HFFc6 (cell line): ENCODE data around the gene FMNL3. TPM values are rescaled to one million over a fixed set of nuclear protein-coding genes. Genes with fewer than 3 reads are reported as not detected.

Source experiments
- DNase-seq: peaks from one replicate; pipeline ENCODE4 v3.0.0-alpha.2; 2018
- H3K27ac Mint-ChIP-seq: 2 replicates; pipeline ENCODE4 v1.8.0; 2020; ENCODE audit warnings: mild to moderate bottlenecking, mixed read lengths
- H3K27me3 Mint-ChIP-seq: 2 replicates; pipeline ENCODE4 v1.8.0; 2021; ENCODE audit warnings: mild to moderate bottlenecking, moderate library complexity, mixed read lengths; ENCODE audit not compliant: insufficient read depth
- H3K36me3 Mint-ChIP-seq: 2 replicates; pipeline ENCODE4 v1.8.0; 2021; ENCODE audit warnings: low read depth, mixed read lengths
- H3K4me1 Mint-ChIP-seq: 2 replicates; pipeline ENCODE4 v1.8.0; 2020; ENCODE audit warnings: low read depth, mixed read lengths
- H3K4me3 Mint-ChIP-seq: 2 replicates; pipeline ENCODE4 v1.8.0; 2020; ENCODE audit warnings: mild to moderate bottlenecking, moderate library complexity, mixed read lengths
- H3K9me3 Mint-ChIP-seq: 2 replicates; pipeline ENCODE4 v1.8.0; 2020; ENCODE audit warnings: mild to moderate bottlenecking, mixed read lengths
- CTCF ChIP-seq: fragments of 200-600 bp; sonication (generic); IDR thresholded peaks from 2 replicates; pipeline ENCODE4 v1.5.0; 2021; ENCODE audit warnings: antibody characterized with exemption, mild to moderate bottlenecking
- total RNA-seq, 6 experiments: library from RNA; stranded (reverse); fragmentation: NEBNext Ultra II Directional; extraction: Animal tissue kit (Norgen Biotek cat#: 25700); gene quantifications; 2 replicates in 1 of 6; 3 replicates in 5 of 6; pipeline ENCODE4 v1.2.3, GENCODE V29; 2021

Gene FMNL3
- total RNA-seq, 6 experiments from 2014 or later = 15.8 to 21.8 (median 19.5) TPM

DNA sequence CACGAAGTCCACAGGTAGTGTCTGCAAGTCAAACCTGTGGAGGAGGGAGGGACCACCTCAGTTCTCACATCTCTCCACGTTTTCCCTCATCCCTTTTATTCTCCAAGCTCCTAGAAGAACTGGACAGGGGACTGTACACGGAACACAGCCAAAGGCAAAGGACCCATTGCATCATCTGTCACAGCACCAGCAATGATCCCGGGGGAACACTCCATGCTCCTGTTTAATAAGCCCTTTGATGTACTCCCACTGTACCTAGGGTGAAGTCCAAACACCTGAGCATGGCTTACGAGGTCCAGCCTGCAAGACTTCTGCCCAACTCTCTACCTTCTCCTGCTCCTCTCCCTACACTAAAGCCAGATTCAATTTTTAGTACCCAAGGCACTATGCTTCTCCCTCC is 57.3 kb downstream of the FMNL3 start:
- H3K4me1 Mint-ChIP-seq = no peaks in the 10 kb centered on the region
- no peak overlapping the region for H3K4me3 Mint-ChIP-seq
- H3K36me3 Mint-ChIP-seq = peaks cover 5% of the 10 kb centered on the region; the same call in 1 of the 2 replicates
- TF ChIP-seq CTCF = no peak
- no peaks in the 10 kb centered on the region for H3K9me3 Mint-ChIP-seq
- DNase-seq = no peak
- H3K27ac Mint-ChIP-seq = no peak overlapping the region
- peaks cover 8% of the 10 kb centered on the region for H3K27me3 Mint-ChIP-seq

DNA sequence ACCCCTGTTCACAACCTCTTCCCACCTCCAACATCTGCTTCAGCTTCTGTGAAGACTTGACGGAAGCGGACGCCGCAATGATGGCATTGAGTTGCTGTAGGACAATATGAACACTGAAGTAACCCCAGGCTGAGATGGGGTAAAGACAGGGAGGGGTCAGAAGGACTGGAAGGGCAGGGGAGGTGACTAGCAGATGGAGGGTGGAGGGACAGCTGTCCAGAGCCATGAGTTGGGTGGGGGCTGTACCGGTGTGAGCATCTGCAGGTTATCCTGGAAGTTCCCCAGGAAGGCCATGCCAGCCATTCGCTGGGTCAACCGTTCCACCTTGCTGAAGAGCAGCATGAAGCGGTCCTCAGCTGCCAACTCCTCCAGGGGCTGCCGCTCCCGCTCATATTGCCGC is 57.8 kb downstream of the FMNL3 start:
- Mint-ChIP-seq H3K4me3 (no peak overlapping the region), H3K27me3 (peaks cover 5% of the 10 kb centered on the region; the same call in 1 of the 2 replicates), H3K27ac (no peak overlapping the region), H3K4me1 (no peaks in the 10 kb centered on the region), H3K9me3 (no peaks in the 10 kb centered on the region), H3K36me3 (peaks cover 4% of the 10 kb centered on the region; the same call in 1 of the 2 replicates)
- no peak for TF ChIP-seq CTCF
- DNase-seq = no peak

- H3K27me3 Mint-ChIP-seq = peaks cover 5% of the 10 kb centered on the region; the same call in 1 of the 2 replicates
- H3K36me3 Mint-ChIP-seq = peaks cover 2% of the 10 kb centered on the region; the same call in 1 of the 2 replicates
- no peak overlapping the region for H3K27ac Mint-ChIP-seq
- DNase-seq = no peak
- no peaks in the 10 kb centered on the region for H3K4me1 Mint-ChIP-seq
- TF ChIP-seq CTCF = no peak
- no peak overlapping the region for H3K4me3 Mint-ChIP-seq
- H3K9me3 Mint-ChIP-seq = no peaks in the 10 kb centered on the region
These were observed 58.5 kb downstream of the FMNL3 start for GRCh38 chr12:49648712-49649003.

DNA sequence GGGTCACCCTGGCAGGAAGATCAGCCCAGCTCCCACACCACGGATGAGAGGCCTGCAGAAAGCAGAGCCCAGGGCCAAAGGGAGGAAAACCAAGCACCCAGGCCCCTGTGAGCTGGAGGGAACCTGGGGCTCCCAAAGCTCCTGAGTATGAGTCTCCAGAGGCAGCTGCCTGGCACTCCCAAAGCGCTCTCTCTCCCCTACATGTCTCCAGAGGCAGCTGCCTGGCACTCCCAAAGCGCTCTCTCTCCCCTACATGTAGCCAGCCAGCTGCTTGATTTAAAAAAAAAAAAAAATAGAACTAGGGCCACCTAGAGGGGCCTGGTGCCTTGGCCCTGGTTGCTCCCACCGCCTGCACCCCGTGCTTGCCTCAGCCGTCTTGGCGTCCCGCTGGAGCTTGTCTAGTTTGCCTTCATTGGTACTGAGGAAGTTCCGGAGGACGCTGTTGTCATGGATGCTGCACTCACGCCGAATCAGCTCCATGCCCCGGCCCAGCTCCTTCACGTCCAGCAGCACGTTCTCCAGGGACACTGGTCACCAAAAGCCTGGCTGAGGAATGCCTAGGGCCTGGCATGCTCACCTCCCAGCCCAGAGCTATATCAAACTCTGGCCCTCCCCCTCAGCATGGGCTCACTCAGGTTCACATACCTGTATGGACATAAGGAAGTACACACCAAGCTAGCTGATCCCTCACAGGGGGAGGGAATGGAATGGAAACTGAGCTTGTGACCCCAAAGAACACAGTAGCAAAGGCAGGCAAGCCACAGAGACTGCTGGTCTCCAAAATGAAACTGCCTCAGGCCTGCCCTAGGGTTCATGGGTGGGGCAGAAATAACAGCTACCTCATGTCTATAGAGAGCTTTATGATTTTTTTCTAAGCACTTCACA is 59.1 kb downstream of the FMNL3 start:
- peaks cover 5% of the 10 kb centered on the region; the same call in 1 of the 2 replicates for H3K27me3 Mint-ChIP-seq
- H3K4me3 Mint-ChIP-seq = no peak overlapping the region
- H3K36me3 Mint-ChIP-seq = peaks cover 5% of the 10 kb centered on the region; the same call in 1 of the 2 replicates
- no peak for DNase-seq
- H3K4me1 Mint-ChIP-seq = no peaks in the 10 kb centered on the region
- H3K27ac Mint-ChIP-seq = no peak overlapping the region
- no peaks in the 10 kb centered on the region for H3K9me3 Mint-ChIP-seq
- TF ChIP-seq CTCF = no peak

DNA sequence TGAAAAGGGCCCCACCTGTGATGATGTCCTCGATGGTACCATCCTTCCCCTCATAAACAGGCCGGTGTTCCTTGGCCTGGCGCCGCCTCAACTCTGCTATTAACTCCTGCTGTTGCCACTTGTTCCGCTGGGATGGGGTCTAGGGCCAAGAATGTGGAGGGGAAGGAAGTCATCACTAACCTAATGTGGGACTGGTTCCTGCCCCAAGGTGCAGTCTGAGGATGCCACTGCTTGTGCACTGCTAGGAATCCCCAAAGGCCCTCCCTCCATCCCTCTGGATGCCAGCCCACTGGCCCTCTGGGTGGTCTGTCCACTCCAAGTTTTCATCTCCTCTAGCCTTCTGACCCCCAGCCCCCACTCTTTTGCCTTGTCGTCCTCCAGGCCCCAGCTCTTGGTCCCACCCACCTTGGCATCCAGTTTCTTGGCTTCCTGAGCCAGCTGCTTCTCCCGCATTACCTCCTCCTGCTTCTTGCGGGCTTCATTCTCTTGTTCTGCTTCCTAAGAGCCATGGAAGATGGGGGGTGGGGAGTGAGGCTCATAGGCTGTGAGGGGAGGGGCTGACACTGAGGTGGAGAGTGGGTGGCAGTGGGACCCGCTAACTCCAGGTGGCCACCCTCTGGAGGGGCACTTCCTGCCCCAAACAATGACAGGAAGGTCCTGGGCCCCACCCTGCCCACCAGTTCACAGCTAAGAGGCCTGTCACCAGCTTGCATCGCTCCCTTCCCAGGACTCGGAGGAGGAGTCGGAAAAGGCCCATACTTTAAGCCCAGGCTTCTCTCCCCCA is 60.1 kb downstream of the FMNL3 start:
- H3K9me3 Mint-ChIP-seq = no peaks in the 10 kb centered on the region
- no peak for DNase-seq
- H3K27ac Mint-ChIP-seq = no peak overlapping the region
- no peak overlapping the region for H3K4me3 Mint-ChIP-seq
- peaks cover 5% of the 10 kb centered on the region; the same call in 1 of the 2 replicates for H3K36me3 Mint-ChIP-seq
- H3K27me3 Mint-ChIP-seq = peaks cover 7% of the 10 kb centered on the region
- no peak for TF ChIP-seq CTCF
- H3K4me1 Mint-ChIP-seq = no peaks in the 10 kb centered on the region
